Adrenal gland (tissue), 5 donors: ENCODE data around the gene CCR9.

Experiments
- POLR2A ChIP-seq, 2 donors: fragments of 450-650 bp; IDR thresholded peaks; one replicate each; pipeline ENCODE4 v1.6.1; 2017; ENCODE audit warnings: antibody characterized with exemption in 2 of 2, mild to moderate bottlenecking in 2 of 2, moderate library complexity in 1 of 2
- TF ChIP-seq, protein P1 (sequence below), 6 experiments: fragments of 450-650 bp in 4 of 6; fragments of 200-600 bp in 2 of 6; sonication (generic) in 1 of 6; IDR thresholded peaks; 1 replicate in 5 of 6; 2 replicates in 1 of 6; pipeline versions ENCODE4 v1.5.1 to v1.8.0; 2016 to 2021; ENCODE audit warnings: antibody characterized with exemption in 6 of 6, mild to moderate bottlenecking in 2 of 6, moderate library complexity in 1 of 6
- donor health status: DM: no; HTN: no; CAD: no.

DNA sequence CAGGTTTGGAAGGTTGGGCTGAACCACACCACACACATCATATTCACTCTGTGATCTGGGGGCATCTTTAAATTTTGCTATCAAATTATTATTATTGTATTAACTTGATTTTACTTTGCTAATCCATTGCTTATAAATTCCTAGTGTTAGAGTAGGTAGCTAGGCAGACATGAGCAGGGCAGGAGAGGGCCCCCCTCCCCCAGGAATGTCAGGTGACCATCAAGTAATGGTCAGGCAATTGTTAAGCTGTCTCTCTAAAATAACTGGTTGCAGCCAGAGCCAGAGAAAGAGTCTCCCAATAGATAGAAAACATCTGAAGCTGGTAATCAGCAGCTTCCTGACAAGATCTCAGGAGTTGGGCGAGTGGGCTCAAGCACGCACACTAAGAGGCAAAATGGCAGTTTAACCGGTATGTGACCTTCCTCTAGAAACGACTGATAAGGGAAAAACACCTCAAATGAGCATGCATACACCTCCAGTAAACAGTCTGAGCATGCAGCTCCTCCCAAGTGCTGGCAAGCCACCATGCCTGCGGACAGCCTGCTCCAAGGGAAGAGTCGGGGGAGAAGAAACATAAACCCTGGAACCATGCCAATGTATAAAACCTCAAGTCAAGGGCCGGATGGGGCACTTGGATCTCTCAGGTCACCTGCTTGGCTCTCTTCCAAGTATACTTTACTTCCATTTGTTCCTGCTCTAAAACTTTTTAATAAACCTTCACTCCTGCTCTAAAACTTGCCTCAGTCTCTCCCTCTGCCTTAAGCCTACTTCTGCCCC lies 53.8 kb downstream of the CCR9 start:
- TF ChIP-seq, protein P1, sequence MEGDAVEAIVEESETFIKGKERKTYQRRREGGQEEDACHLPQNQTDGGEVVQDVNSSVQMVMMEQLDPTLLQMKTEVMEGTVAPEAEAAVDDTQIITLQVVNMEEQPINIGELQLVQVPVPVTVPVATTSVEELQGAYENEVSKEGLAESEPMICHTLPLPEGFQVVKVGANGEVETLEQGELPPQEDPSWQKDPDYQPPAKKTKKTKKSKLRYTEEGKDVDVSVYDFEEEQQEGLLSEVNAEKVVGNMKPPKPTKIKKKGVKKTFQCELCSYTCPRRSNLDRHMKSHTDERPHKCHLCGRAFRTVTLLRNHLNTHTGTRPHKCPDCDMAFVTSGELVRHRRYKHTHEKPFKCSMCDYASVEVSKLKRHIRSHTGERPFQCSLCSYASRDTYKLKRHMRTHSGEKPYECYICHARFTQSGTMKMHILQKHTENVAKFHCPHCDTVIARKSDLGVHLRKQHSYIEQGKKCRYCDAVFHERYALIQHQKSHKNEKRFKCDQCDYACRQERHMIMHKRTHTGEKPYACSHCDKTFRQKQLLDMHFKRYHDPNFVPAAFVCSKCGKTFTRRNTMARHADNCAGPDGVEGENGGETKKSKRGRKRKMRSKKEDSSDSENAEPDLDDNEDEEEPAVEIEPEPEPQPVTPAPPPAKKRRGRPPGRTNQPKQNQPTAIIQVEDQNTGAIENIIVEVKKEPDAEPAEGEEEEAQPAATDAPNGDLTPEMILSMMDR (IDR thresholded peaks at IDR 0.05) = no peak
- no peak for TF ChIP-seq POLR2A (IDR thresholded peaks at IDR 0.05)
